Loucy (cell line): Measurements from ENCODE around the gene ECHS1.
A peak's percentile ranks its signal among the peaks of the same experiment; 100 is the strongest.

Experiments used
- H2AFZ ChIP-seq: fragments of 200-600 bp; sonication (generic); 2 replicates; pipeline ENCODE4 v1.6.0; 2016; ENCODE audit warnings: antibody characterized with exemption, mild to moderate bottlenecking, low read length, moderate library complexity
- H3F3A ChIP-seq: fragments of 200-600 bp; 2 replicates; pipeline ENCODE4 v1.6.0; 2016; ENCODE audit warnings: antibody characterized with exemption, low read depth, mild to moderate bottlenecking
- H3K27me3 ChIP-seq: fragments of 200-600 bp; sonication (generic); 2 replicates; pipeline ENCODE4 v1.6.1; 2014; ENCODE audit warnings: low read length, mild to moderate bottlenecking; ENCODE audit not compliant: insufficient read depth, poor library complexity, severe bottlenecking
- H3K36me3 ChIP-seq: fragments of 200-600 bp; sonication (generic); 2 replicates; pipeline ENCODE4 v1.6.1; 2016; ENCODE audit warnings: low read length; ENCODE audit not compliant: insufficient read depth
- H3K4me1 ChIP-seq: fragments of 200-600 bp; sonication (generic); 2 replicates; pipeline ENCODE4 v1.5.1; 2014; ENCODE audit warnings: low read length, mild to moderate bottlenecking; ENCODE audit not compliant: insufficient read depth, poor library complexity, severe bottlenecking
- H3K4me2 ChIP-seq: fragments of 200-600 bp; sonication (generic); 2 replicates; pipeline ENCODE4 v1.6.0; 2014; ENCODE audit warnings: antibody characterized with exemption, low read length, low read depth, mild to moderate bottlenecking; ENCODE audit not compliant: poor library complexity, severe bottlenecking
- H3K4me3 ChIP-seq: fragments of 200-600 bp; sonication (generic); 2 replicates; pipeline ENCODE4 v1.5.1; 2014; ENCODE audit warnings: low read length, mild to moderate bottlenecking, mixed read lengths; ENCODE audit not compliant: poor library complexity, severe bottlenecking
- H3K79me2 ChIP-seq: fragments of 200-600 bp; sonication (generic); 2 replicates; pipeline ENCODE4 v1.6.1; 2014; ENCODE audit warnings: low read length; ENCODE audit not compliant: insufficient read depth
- H3K9ac ChIP-seq: fragments of 200-600 bp; sonication (generic); 2 replicates; pipeline ENCODE4 v1.6.0; 2014; ENCODE audit warnings: mild to moderate bottlenecking, low read depth, low read length, moderate library complexity; ENCODE audit not compliant: poor library complexity, severe bottlenecking
- H3K9me2 ChIP-seq: fragments of 200-600 bp; sonication (generic); replicated peaks from 2 replicates; pipeline ENCODE4 v1.6.1; 2016; ENCODE audit warnings: low read depth, low read length, mixed read lengths
- H3K9me3 ChIP-seq: fragments of 200-600 bp; sonication (generic); 2 replicates; pipeline ENCODE4 v1.6.1; 2014; ENCODE audit warnings: mild to moderate bottlenecking, antibody characterized with exemption, low read length, low read depth; ENCODE audit not compliant: insufficient read depth
- H4K20me1 ChIP-seq: fragments of 200-600 bp; sonication (generic); 2 replicates; pipeline ENCODE4 v1.6.0; 2014; ENCODE audit warnings: antibody characterized with exemption, low read length, mild to moderate bottlenecking; ENCODE audit not compliant: insufficient read depth, poor library complexity, severe bottlenecking
- CTCF ChIP-seq: fragments of 200-600 bp; sonication (generic); conservative IDR thresholded peaks from 2 replicates; pipeline ENCODE4 v1.5.1; 2014; ENCODE audit warnings: mild to moderate bottlenecking, antibody characterized with exemption, low read length
- EZH2phosphoT487 ChIP-seq: fragments of 200-600 bp; IDR thresholded peaks from 2 replicates; pipeline ENCODE4 v1.6.1; 2018; ENCODE audit warnings: antibody characterized with exemption, mild to moderate bottlenecking, moderate library complexity, borderline replicate concordance

The ECHS1 gene

GRCh38 chr10:133332936-133333699, 40.0 kb downstream of the ECHS1 start:
- Histone ChIP-seq H4K20me1 (no peaks in the 10 kb centered on the region), H3K27me3 (no peaks in the 10 kb centered on the region)
- TF ChIP-seq EZH2phosphoT487 (no peak), CTCF (no peak)

GRCh38 chr10:133329491-133330202, 43.5 kb downstream of the ECHS1 start:
- Histone ChIP-seq H3K4me1 (peaks cover 10% of the 10 kb centered on the region), H3F3A (no peaks in the 10 kb centered on the region), H3K4me3 (peak overlapping the region; percentile 63), H3K9ac (no peak overlapping the region), H4K20me1 (no peaks in the 10 kb centered on the region), H3K9me3 (no peaks in the 10 kb centered on the region), H3K27me3 (no peaks in the 10 kb centered on the region), H2AFZ (peak overlapping the region; percentile 73; the same call in 1 of the 2 replicates), H3K9me2 (no peaks in the 10 kb centered on the region), H3K79me2 (no peaks in the 10 kb centered on the region), H3K36me3 (no peaks in the 10 kb centered on the region), H3K4me2 (peak overlapping the region; percentile 64)
- peak; percentile 91 for TF ChIP-seq CTCF
- no peak for TF ChIP-seq EZH2phosphoT487

More at GRCh38 chr10:133332936-133333699, 40.0 kb downstream of the ECHS1 start:
- Histone ChIP-seq H3K9me3 (peaks cover 10% of the 10 kb centered on the region), H3K79me2 (no peaks in the 10 kb centered on the region), H3K4me3 (no peak overlapping the region), H3K4me2 (no peak overlapping the region), H2AFZ (no peak overlapping the region), H3F3A (no peaks in the 10 kb centered on the region), H3K36me3 (no peaks in the 10 kb centered on the region), H3K9ac (no peak overlapping the region), H3K4me1 (no peaks in the 10 kb centered on the region), H3K9me2 (no peaks in the 10 kb centered on the region)

- H3K9me2 ChIP-seq: no peaks in the 10 kb centered on the region
- peaks cover 10% of the 10 kb centered on the region for H3K4me1 ChIP-seq
- H3K4me3 ChIP-seq: no peak overlapping the region
- no peak overlapping the region for H2AFZ ChIP-seq
- TF ChIP-seq EZH2phosphoT487 (no peak), CTCF (no peak)
- H4K20me1 ChIP-seq: no peaks in the 10 kb centered on the region
- H3K27me3 ChIP-seq: no peaks in the 10 kb centered on the region
- H3K9me3 ChIP-seq: no peaks in the 10 kb centered on the region
- no peaks in the 10 kb centered on the region for H3K36me3 ChIP-seq
- H3K79me2 ChIP-seq: no peaks in the 10 kb centered on the region
- no peaks in the 10 kb centered on the region for H3F3A ChIP-seq
- H3K9ac ChIP-seq: no peak overlapping the region
- no peak overlapping the region for H3K4me2 ChIP-seq
These were observed 44.5 kb downstream of the ECHS1 start for GRCh38 chr10:133328358-133329343.
